GM21390 (cell line): ENCODE results near the gene ADGRG6.

Source experiments
- ATAC-seq: cut with Tn5 transposase; IDR thresholded peaks from one replicate; pipeline ENCODE4 v1.9.1; 2021; ENCODE audit not compliant: unreplicated experiment

ADGRG6 gene

DNA sequence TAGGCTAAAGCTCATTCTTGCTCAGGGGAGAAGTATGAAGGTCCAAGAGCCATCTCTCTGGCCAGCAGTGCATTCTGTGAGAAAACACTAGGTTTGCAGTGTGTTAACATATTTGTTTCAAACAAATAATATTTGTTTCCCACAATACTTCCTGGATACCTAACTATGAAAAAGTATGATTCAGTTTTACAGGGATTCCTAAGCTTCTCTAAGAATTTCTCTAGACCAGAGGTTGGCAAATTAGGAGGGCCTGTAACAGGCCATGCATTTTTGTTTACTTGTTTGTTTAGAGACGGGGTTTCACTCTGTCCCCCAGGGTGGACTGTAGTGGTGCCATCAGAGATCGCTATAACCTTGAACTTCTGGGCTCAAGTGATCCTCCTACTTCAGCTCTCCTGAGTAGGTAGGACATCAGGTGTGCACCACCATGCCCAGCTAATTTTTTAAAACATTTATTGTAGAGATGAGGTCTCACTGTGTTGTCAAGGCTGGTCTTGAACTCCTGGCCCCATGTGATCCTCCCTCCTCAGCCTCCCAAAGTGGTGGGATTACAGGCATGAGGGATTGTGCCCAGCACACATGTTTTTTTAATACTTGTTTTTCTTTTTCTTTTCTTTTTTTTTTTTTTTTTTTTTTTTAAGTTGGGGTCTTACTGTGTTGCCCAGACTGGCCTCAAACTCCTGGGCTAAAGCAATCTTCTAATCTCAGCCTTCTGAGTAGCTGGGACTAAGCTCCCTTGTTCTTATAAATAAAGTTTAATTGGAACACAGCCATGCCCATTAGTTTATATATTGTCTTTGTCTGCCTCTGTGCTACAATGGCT lies 71.7 kb downstream of the ADGRG6 start:
- no peak for ATAC-seq

- ATAC-seq: no peak
Observed at GRCh38 chr6:142374091-142374770, 72.4 kb downstream of the ADGRG6 start.

DNA sequence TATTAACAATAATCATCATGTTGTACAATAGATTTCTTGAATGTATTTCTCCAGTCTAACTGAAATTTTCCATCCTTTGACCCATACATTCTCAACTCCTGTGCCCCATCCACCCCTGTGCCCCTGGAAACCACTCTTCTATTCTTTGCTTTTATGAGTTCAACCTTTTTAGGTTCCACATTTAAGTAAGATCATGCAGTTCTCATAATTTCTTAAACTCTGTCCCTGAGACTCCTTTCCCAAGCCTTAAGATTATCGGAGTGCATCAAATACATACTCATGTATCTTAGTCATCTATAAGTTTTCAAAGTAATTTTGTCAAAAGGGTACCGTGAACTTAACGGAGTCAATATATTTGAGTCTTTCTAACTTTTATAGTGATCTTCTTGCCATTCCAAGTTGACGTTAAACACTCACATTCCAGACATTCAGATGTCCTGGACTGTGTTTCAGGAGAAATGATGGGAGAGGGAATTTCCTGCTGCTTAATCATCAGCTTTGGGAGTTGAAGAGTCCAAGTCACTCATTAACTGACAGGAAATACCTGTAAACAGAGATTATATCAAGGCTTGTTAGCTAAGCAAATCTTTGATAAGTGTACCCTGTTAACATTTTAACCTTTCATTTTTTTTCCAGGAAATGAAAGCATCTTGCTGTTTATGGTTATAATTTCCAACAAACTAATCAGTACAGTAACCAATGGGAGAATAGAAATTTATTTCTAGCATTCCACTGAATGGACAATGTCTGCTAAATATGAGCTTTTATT lies 73.3 kb downstream of the ADGRG6 start:
- no peak for ATAC-seq

DNA sequence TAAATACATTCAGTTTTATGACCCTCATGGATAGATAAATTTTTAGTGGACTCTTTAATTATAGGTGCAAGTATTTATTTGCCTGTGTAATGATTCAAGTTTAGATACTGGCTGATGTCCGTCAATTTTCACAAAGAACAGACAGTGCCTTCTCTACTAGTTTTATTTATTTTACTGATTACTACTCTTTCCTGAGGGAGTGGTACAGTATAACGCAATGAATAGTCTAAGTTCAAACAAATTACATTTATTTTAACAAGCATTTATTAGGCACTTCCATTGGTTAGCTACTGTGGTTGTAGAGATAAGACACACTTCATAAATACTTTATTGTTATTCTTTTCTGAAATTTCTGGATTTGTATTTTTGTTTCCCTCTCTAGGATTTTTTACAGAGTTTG lies 74.3 kb downstream of the ADGRG6 start:
- ATAC-seq: no peak

GRCh38 chr6:142376800-142377496 lies 75.1 kb downstream of the ADGRG6 start:
- ATAC-seq: no peak

GRCh38 chr6:142377497-142377848 lies 75.7 kb downstream of the ADGRG6 start:
- ATAC-seq: no peak

DNA sequence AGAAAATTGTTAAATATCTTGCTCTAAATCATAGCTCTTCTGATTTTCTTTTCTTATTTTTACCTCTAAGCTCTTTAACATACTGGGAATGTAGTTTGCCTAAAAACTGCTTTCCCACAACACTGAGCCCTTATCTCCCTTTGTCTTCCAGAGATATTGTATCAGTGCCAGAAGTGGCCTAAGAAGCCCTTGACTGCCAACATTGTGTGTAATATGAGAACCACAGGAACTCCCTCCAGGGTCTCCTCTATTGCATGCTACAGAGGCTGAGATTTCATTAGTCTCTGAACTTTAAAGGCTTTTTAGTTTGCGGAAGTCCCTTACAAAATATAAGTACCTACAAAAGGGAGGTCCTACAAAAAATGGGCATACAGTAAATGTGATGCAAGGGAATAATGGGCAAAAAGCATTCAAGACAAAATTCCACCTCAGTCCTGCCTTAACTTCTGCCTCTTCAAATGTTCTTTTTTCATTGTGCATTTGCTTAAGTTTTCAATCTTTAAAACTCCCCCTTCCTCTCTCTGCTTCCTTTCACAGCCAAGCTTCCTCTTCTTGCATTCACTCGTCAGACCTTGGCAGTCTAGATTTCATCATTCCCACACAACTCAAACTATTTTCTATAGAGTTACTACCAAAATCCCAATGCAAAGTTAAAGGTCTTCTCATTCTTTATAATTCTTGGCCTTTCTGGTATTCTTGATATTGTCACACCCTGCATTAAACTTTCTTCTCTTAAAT lies 76.5 kb downstream of the ADGRG6 start:
- no peak for ATAC-seq

DNA sequence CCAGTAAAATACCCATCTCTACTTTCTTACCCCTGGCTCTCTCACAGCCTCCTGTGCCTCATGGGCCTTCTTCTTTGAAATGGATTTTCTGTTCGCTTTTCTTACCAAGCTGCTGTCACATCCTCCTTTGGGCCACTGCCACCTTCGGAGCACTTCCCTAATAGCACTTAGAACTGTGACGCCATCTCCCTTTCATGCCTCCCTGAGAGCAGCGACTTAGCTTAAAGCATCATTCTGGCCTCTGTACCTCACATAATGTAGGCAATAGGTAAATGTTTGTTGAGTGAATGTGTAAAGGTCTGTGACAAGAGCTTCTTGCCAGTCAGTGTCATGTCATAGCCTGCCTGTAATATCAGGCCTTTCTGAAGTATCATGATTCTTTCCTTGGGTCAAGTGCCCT lies 78.8 kb downstream of the ADGRG6 start:
- ATAC-seq: no peak

- no peak for ATAC-seq
Observed at GRCh38 chr6:142381181-142381580, 79.4 kb downstream of the ADGRG6 start.

- no peak for ATAC-seq
Observed at GRCh38 chr6:142381845-142382378, 80.1 kb downstream of the ADGRG6 start.

- no peak for ATAC-seq
Observed at GRCh38 chr6:142384519-142385254, 82.9 kb downstream of the ADGRG6 start.

- no peak for ATAC-seq
Observed at GRCh38 chr6:142385352-142385751, 83.5 kb downstream of the ADGRG6 start.

DNA sequence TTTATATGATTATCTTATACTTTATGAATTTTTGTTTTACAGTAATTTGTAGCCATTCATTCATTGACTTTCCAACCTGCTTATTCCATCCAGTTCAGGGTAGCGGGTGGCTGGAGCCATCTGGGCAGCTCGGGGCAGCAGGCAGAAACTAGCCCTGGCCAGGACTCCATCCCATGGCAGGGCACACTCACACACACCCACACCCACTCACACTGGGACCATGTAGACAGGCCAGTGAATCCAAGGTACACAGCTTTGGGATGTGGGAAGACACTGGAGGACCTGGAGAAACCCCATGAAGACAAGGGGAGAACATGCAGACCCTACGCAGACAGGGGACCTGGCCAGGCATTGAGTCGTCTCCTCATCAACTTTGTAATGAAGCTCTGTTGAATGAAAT lies 84.8 kb downstream of the ADGRG6 start:
- no peak for ATAC-seq

DNA sequence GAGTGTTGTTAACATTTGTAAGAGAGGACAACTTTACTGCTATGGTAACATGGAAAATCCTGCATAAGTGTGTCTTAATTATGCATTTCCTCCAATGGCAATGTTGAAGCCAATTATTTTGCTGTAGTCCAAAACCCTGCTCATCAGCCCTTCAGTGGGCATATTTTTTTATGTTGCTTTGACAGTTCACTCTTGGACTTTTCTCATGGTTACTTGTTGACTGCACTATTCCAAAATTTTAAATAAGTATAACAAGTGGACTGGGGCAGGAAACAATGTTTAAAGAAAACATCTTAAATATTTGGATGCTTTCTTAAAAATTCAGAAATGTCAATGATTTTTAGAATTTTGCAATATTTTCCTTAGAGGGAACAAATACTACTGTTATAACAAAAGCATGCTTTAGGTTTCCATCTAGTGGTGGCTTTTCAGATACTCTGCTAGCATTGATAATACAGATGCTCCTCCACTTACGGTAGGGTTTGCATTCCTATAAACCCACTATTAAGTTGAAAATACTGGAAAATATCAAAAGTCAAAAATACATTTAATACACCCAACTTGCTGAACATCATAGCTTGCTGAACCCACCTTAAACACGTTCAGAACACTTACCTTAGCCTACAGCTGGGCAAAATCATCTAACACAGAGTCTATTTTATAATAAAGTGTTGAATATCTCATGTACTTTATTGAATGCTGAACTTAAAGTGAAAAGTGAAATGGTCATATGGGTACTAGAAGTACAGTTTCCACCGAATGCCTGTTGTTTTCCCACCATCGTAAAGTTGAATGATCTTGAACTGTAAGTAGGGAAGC lies 86.4 kb downstream of the ADGRG6 start:
- no peak for ATAC-seq

DNA sequence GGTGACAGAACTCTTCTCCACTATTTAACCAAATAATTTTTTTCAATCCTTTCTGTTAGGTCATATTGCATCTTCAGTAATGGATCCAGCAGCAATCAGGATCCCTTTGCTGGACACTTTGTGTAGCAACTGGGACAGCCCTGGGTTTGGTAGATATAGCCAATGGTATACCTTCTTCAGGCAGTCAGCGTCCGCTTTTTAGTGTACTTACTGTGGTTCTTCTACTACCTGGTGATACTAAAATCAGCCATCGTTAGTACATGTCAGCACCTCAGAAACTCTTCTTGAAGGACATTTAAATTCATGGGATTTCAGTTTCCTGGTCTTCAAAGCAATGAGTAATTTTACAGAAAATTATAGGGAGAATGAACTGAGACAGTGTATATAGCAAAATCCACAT lies 93.5 kb downstream of the ADGRG6 start:
- no peak for ATAC-seq

DNA sequence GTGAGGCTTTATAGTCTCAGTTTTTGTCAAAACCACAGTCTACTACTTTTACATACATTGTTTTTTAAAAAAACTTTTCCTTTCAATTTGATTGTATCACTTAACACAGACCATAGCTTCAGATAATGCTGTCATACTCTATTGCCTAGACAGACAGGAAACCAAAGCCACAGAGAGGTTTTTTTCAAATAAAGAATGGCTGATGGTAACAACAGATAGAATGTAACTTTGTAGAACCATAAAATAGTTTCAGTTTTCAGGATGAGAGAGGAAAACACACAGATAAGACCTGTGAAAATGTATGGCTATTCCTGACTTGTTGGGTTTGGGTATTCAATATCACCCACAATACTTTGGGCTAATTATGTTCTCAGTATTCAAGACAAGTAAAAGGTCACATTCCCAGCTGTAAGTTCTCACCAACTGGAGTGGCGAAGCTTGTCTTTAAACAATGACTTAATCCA lies 94.0 kb downstream of the ADGRG6 start:
- ATAC-seq: peak; percentile 95

- ATAC-seq: no peak
Observed at GRCh38 chr6:142398353-142398752, 96.5 kb downstream of the ADGRG6 start.

DNA sequence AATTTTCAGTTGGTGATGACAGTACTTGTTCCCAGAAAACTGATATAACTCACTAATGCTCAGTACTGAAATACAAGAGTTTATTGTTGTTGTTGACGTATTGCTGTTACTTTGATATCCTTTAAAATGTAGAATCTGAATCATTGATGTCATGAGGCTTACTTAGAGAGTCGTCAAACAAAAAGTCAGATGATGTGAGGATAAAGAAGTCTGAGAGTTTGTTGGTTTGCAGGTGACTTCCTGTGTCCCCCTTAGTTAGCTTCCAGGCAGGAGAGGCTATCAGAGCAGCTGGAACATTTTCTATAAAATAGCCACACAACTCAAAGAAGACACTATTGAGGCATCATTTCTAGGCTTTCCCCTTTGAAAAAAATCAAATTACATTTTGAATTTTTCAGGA lies 97.9 kb downstream of the ADGRG6 start:
- no peak for ATAC-seq

DNA sequence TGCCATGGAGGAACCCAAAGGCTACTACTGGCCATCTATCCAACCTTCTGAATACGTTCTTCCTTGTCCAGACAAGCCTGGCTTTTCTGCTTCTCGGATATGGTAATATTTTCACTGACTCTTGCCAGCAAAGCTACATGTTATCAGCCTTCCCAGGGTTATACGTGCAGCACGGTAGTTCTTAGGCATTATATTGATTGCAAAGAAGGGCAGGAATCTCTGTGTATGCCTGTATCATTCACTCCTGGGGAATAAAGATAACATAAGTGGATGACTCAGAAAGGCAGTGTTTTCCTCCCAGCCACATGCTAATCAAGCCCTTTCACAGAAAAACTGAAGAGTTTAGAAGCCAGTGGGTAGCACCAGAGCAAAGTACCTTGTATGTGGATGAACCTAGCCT lies 98.7 kb downstream of the ADGRG6 start:
- no peak for ATAC-seq
